ENCODE results near the gene XRN1. TPM values are rescaled to one million over a fixed set of nuclear protein-coding genes. Genes with fewer than 3 reads are reported as not detected.

The XRN1 gene
- total and polyA plus RNA-seq, 2 donors (not counting 1 experiment from before 2014, with no cell fraction given): 6.3 to 91.8 TPM

DNA sequence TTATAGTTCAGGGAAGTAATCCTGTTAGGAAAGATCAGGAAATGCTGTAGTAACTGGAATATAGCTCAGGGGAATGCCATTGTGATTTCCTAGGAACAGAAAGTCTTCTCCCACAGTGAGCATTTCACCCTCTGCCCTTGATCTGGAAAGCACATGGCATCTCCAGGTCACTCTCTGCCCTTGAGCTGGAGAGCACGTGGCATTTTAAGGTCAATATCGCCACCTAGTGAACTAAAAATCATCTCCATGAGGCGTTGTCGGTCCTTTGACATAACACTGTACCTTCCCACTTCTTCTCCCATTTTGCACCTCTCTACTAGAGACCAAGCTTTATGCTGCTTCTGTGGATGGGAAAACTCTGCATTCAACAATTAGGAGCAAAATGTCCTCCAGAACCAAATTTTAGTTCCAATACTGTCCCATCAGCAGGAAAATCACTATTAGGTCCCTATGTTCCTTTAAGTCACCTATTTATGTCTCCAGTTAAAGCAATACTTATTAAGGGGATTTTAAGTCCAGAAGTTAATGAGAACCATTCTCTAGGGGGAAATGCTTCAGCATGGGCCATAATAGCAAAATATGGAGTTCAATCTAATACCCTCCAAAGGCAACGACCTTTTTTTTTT, 167.8 kb downstream of the XRN1 start:
- Mint-ChIP-seq H3K27ac (no peak overlapping the region), H3K4me1 (no peaks in the 10 kb centered on the region), H3K4me3 (no peak overlapping the region), H3K27me3 (no peaks in the 10 kb centered on the region), H3K9me3 (ENCODE audit: insufficient read depth) (no peaks in the 10 kb centered on the region)
- Histone ChIP-seq H3K9me3 (ENCODE audit: control extremely low read depth in 1 of 3, control insufficient read depth in 2 of 3, insufficient read depth in 1 of 3, low read length in 2 of 3) (no peaks in the 10 kb centered on the region), H3K4me1 (ENCODE audit: control insufficient read depth in 2 of 2, insufficient read depth in 2 of 2, low read length in 2 of 2) (no peaks in the 10 kb centered on the region), H3K4me2 (replicated peaks; ENCODE audit: low read depth, low read length, poor library complexity, severe bottlenecking) (no peak overlapping the region), H3K4me3 (ENCODE audit: control extremely low read depth in 1 of 5, extremely low read depth in 1 of 5, insufficient read depth in 1 of 5, low read depth in 2 of 5, low read length in 4 of 5) (no peak overlapping the region), H3K27me3 (replicated peaks in 1 of 4; ENCODE audit: control extremely low read depth in 1 of 4, control insufficient read depth in 3 of 4, insufficient read depth in 4 of 4, low read length in 3 of 4) (no peaks in the 10 kb centered on the region), H3K9ac (ENCODE audit: low read length) (no peak overlapping the region), H2AFZ (ENCODE audit: insufficient read depth, low read depth, low read length, poor library complexity, severe bottlenecking) (no peak overlapping the region), H3K27ac (ENCODE audit: low read length in 2 of 2) (no peak overlapping the region), H3K36me3 (replicated peaks in 1 of 2; ENCODE audit: control extremely low read depth in 1 of 2, control insufficient read depth in 1 of 2, extremely low read depth in 1 of 2, insufficient read depth in 2 of 2, low read length in 1 of 2) (no peaks in the 10 kb centered on the region), H3K79me2 (ENCODE audit: control insufficient read depth, insufficient read depth, low read length) (no peaks in the 10 kb centered on the region), H4K20me1 (ENCODE audit: control insufficient read depth, insufficient read depth, low read length, poor library complexity, severe bottlenecking) (no peaks in the 10 kb centered on the region)
- CTCF ChIA-PET: interaction anchor here (0.6 to 7.1 kb wide), 15 partner anchors 10 to 1034 kb away, joined by 3 to 63 read pairs (median 3); no protein-coding TSS in a partner anchor
- DNase-seq (peak; percentile 72), ATAC-seq (ENCODE audit: low read depth) (peak; percentile 67)
- TF ChIP-seq, protein P1, sequence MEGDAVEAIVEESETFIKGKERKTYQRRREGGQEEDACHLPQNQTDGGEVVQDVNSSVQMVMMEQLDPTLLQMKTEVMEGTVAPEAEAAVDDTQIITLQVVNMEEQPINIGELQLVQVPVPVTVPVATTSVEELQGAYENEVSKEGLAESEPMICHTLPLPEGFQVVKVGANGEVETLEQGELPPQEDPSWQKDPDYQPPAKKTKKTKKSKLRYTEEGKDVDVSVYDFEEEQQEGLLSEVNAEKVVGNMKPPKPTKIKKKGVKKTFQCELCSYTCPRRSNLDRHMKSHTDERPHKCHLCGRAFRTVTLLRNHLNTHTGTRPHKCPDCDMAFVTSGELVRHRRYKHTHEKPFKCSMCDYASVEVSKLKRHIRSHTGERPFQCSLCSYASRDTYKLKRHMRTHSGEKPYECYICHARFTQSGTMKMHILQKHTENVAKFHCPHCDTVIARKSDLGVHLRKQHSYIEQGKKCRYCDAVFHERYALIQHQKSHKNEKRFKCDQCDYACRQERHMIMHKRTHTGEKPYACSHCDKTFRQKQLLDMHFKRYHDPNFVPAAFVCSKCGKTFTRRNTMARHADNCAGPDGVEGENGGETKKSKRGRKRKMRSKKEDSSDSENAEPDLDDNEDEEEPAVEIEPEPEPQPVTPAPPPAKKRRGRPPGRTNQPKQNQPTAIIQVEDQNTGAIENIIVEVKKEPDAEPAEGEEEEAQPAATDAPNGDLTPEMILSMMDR (IDR thresholded peaks at IDR 0.05): peak; percentile 64
- no peak for TF ChIP-seq EZH2 (IDR thresholded peaks at IDR 0.05; ENCODE audit: borderline replicate concordance, insufficient read depth, low read depth, low read length, poor library complexity, severe bottlenecking)
- WGBS (ENCODE audit: insufficient coverage): 4% methylated on average over 4 of the region's 5 CpGs
- POLR2A ChIA-PET: no interaction called here
- intact Hi-C loops (cut with micrococcal nuclease): loop anchor here (5.0 kb wide), 1 partner anchor 98 kb away; no protein-coding TSS in a partner anchor

DNA sequence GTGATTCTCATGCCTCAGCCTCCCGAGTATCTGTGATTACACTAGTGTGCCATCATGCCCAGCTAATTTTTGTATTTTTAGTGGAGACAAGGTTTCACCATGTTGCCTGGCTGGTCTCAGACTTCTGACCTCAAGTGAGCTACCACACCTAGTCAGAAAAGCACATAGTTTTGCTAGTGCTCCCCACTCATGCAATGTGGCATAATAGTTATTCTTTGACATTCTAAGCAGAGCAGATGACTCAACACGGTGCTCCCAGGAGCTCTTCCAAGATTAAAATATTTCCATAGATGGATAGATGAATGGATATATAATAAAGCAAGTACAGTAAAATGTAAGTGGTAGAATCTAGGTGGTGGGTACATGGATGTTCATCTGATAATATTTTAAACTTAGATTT, 169.4 kb downstream of the XRN1 start:
- no peak overlapping the region for H3K9ac ChIP-seq (ENCODE audit: low read length)
- no peak overlapping the region for H3K4me2 ChIP-seq (replicated peaks; ENCODE audit: low read depth, low read length, poor library complexity, severe bottlenecking)
- H3K79me2 ChIP-seq (ENCODE audit: control insufficient read depth, insufficient read depth, low read length): no peaks in the 10 kb centered on the region
- intact Hi-C loops (cut with micrococcal nuclease): no loop called here
- H3K4me3 ChIP-seq (ENCODE audit: control extremely low read depth in 1 of 5, extremely low read depth in 1 of 5, insufficient read depth in 1 of 5, low read depth in 2 of 5, low read length in 4 of 5): no peak overlapping the region
- no peaks in the 10 kb centered on the region for H3K9me3 ChIP-seq (ENCODE audit: control extremely low read depth in 1 of 3, control insufficient read depth in 2 of 3, insufficient read depth in 1 of 3, low read length in 2 of 3)
- no peaks in the 10 kb centered on the region for H4K20me1 ChIP-seq (ENCODE audit: control insufficient read depth, insufficient read depth, low read length, poor library complexity, severe bottlenecking)
- ChIA-PET POLR2A (no interaction called here), CTCF (interaction anchor here (1.0 to 7.1 kb wide), 4 partner anchors 21 to 317 kb away, joined by 3 to 63 read pairs (median 15); no protein-coding TSS in a partner anchor)
- H3K4me1 Mint-ChIP-seq: no peaks in the 10 kb centered on the region
- ATAC-seq (ENCODE audit: low read depth) (no peak), DNase-seq (no peak)
- no peaks in the 10 kb centered on the region for H3K9me3 Mint-ChIP-seq (ENCODE audit: insufficient read depth)
- WGBS (ENCODE audit: insufficient coverage): 80% methylated on average over 1 of the region's 2 CpGs
- no peak overlapping the region for H3K4me3 Mint-ChIP-seq
- no peak overlapping the region for H3K27ac ChIP-seq (ENCODE audit: low read length in 2 of 2)
- H3K27me3 ChIP-seq (replicated peaks in 1 of 4; ENCODE audit: control extremely low read depth in 1 of 4, control insufficient read depth in 3 of 4, insufficient read depth in 4 of 4, low read length in 3 of 4): no peaks in the 10 kb centered on the region
- TF ChIP-seq EZH2 (IDR thresholded peaks at IDR 0.05; ENCODE audit: borderline replicate concordance, insufficient read depth, low read depth, low read length, poor library complexity, severe bottlenecking): no peak
- TF ChIP-seq, protein P1 (IDR thresholded peaks at IDR 0.05): no peak
- H3K36me3 ChIP-seq (replicated peaks in 1 of 2; ENCODE audit: control extremely low read depth in 1 of 2, control insufficient read depth in 1 of 2, extremely low read depth in 1 of 2, insufficient read depth in 2 of 2, low read length in 1 of 2): no peaks in the 10 kb centered on the region
- no peaks in the 10 kb centered on the region for H3K4me1 ChIP-seq (ENCODE audit: control insufficient read depth in 2 of 2, insufficient read depth in 2 of 2, low read length in 2 of 2)
- no peaks in the 10 kb centered on the region for H3K27me3 Mint-ChIP-seq
- no peak overlapping the region for H3K27ac Mint-ChIP-seq
- H2AFZ ChIP-seq (ENCODE audit: insufficient read depth, low read depth, low read length, poor library complexity, severe bottlenecking): no peak overlapping the region
